Fibroblast of lung (primary cell): ENCODE data around the gene SRRD. TPM values are rescaled to one million over a fixed set of nuclear protein-coding genes. Genes with fewer than 3 reads are reported as not detected.

Experiments
- DNase-seq, 2 donors: peaks; one replicate each; pipeline versions ENCODE4 v3.0.0 to v3.0.0-alpha.2; 2010; ENCODE audit warnings: low read depth in 2 of 2
- H2AFZ ChIP-seq: 2 replicates; pipeline ENCODE4 v1.5.1; 2012; ENCODE audit warnings: low read length, control low read depth, inconsistent platforms
- H3K27ac ChIP-seq: 2 replicates; pipeline ENCODE4 v1.5.1; 2011; ENCODE audit warnings: low read length, control low read depth; ENCODE audit not compliant: insufficient read depth
- H3K27me3 ChIP-seq: 2 replicates; pipeline ENCODE4 v1.5.1; 2011; ENCODE audit warnings: mild to moderate bottlenecking, low read length; ENCODE audit not compliant: control insufficient read depth, insufficient read depth
- H3K36me3 ChIP-seq: 2 replicates; pipeline ENCODE4 v1.5.1; 2011; ENCODE audit warnings: low read length; ENCODE audit not compliant: control insufficient read depth, insufficient read depth
- H3K4me1 ChIP-seq: 2 replicates; pipeline ENCODE4 v1.5.1; 2011; ENCODE audit warnings: low read length; ENCODE audit not compliant: control insufficient read depth, insufficient read depth; ENCODE audit errors: extremely low read depth
- H3K4me2 ChIP-seq: 2 replicates; pipeline ENCODE4 v1.5.1; 2011; ENCODE audit warnings: low read length, control low read depth; ENCODE audit not compliant: insufficient read depth; ENCODE audit errors: extremely low read depth
- H3K4me3 ChIP-seq, 4 experiments: fragments of 200-600 bp in 1 of 4; sonication (generic) in 1 of 4; replicated peaks in 1 of 4; 2 replicates each; pipeline ENCODE4 v1.5.1; 2011 to 2016; ENCODE audit warnings: low read length in 4 of 4, low read depth in 3 of 4, mild to moderate bottlenecking in 3 of 4, control low read depth in 2 of 4, inconsistent platforms in 1 of 4, mixed read lengths in 1 of 4; ENCODE audit not compliant: insufficient read depth in 1 of 4; ENCODE audit errors: control extremely low read depth in 1 of 4
- H3K79me2 ChIP-seq: 2 replicates; pipeline ENCODE4 v1.5.1; 2012; ENCODE audit warnings: mild to moderate bottlenecking, low read length, inconsistent platforms; ENCODE audit not compliant: control insufficient read depth, insufficient read depth
- H3K9ac ChIP-seq: 2 replicates; pipeline ENCODE4 v1.5.1; 2011; ENCODE audit warnings: mild to moderate bottlenecking, low read length, control low read depth; ENCODE audit not compliant: insufficient read depth
- H3K9me3 ChIP-seq: 2 replicates; pipeline ENCODE4 v1.5.1; 2012; ENCODE audit warnings: low read depth, low read length; ENCODE audit not compliant: control insufficient read depth, insufficient read depth
- H4K20me1 ChIP-seq: 2 replicates; pipeline ENCODE4 v1.5.1; 2011; ENCODE audit warnings: low read length; ENCODE audit not compliant: control insufficient read depth, insufficient read depth; ENCODE audit errors: extremely low read depth
- CTCF ChIP-seq, 2 donors: IDR thresholded peaks in 1 of 2; conservative IDR thresholded peaks in 1 of 2; 1 replicate in 1 of 2; 2 replicates in 1 of 2; pipeline ENCODE4 v1.5.1; 2011 to 2012; ENCODE audit warnings: low read length in 2 of 2, control low read depth in 1 of 2, inconsistent platforms in 1 of 2, low read depth in 1 of 2, mild to moderate bottlenecking in 1 of 2
- EZH2 ChIP-seq: IDR thresholded peaks from 2 replicates; pipeline ENCODE4 v1.5.1; 2012; ENCODE audit warnings: low read length, control low read depth, mild to moderate bottlenecking; ENCODE audit errors: missing control alignments
- polyA plus RNA-seq, 2 donors: library from polyadenylated mRNA; depleted of rRNA in 1 of 2; stranded (reverse) in 1 of 2; unstranded in 1 of 2; fragments of >200 nt; gene quantifications; 2 replicates each; pipeline ENCODE4 v1.2.1, GENCODE V29; 2011 to 2012; ENCODE audit warnings: missing spikeins in 1 of 2
- total RNA-seq: library from RNA; depleted of rRNA; stranded (reverse); fragments of >200 nt; gene quantifications from 2 replicates; pipeline ENCODE4 v1.2.1, GENCODE V29; 2014

SRRD gene
- total and polyA plus RNA-seq, 2 donors (not counting 1 experiment from before 2014, with no cell fraction given) = 7.9 to 30.0 TPM

GRCh38 chr22:26450453-26451185, 33.1 kb upstream of the SRRD start:
- no peak overlapping the region for H3K4me3 ChIP-seq
- peaks cover 5% of the 10 kb centered on the region for H3K36me3 ChIP-seq
- H3K79me2 ChIP-seq = no peaks in the 10 kb centered on the region
- no peak overlapping the region for H2AFZ ChIP-seq
- no peak for DNase-seq
- H3K4me1 ChIP-seq = no peaks in the 10 kb centered on the region
- H3K27ac ChIP-seq = no peak overlapping the region
- no peak for TF ChIP-seq CTCF (conservative IDR thresholded peaks at IDR 0.05 in 1 of 2, IDR thresholded peaks at IDR 0.05 in 1 of 2; ENCODE audit: low read depth in 1 of 2, low read length in 2 of 2)
- TF ChIP-seq EZH2 = no peak
- no peak overlapping the region for H3K9ac ChIP-seq
- H3K4me2 ChIP-seq = no peak overlapping the region
- no peaks in the 10 kb centered on the region for H4K20me1 ChIP-seq
- no peaks in the 10 kb centered on the region for H3K9me3 ChIP-seq
- H3K27me3 ChIP-seq = no peaks in the 10 kb centered on the region

GRCh38 chr22:26452236-26453016, 31.3 kb upstream of the SRRD start:
- H3K9ac ChIP-seq = no peak overlapping the region
- no peaks in the 10 kb centered on the region for H3K4me1 ChIP-seq
- no peak for TF ChIP-seq EZH2
- TF ChIP-seq CTCF (conservative IDR thresholded peaks at IDR 0.05 in 1 of 2, IDR thresholded peaks at IDR 0.05 in 1 of 2; ENCODE audit: low read depth in 1 of 2, low read length in 2 of 2) = no peak
- H4K20me1 ChIP-seq = no peaks in the 10 kb centered on the region
- no peaks in the 10 kb centered on the region for H3K9me3 ChIP-seq
- H3K27ac ChIP-seq = no peak overlapping the region
- H3K4me3 ChIP-seq = no peak overlapping the region
- peaks cover 5% of the 10 kb centered on the region for H3K36me3 ChIP-seq
- no peaks in the 10 kb centered on the region for H3K27me3 ChIP-seq
- no peaks in the 10 kb centered on the region for H3K79me2 ChIP-seq
- no peak overlapping the region for H2AFZ ChIP-seq
- no peak for DNase-seq
- H3K4me2 ChIP-seq = no peak overlapping the region

- TF ChIP-seq EZH2 (no peak), CTCF (conservative IDR thresholded peaks at IDR 0.05 in 1 of 2, IDR thresholded peaks at IDR 0.05 in 1 of 2; ENCODE audit: low read depth in 1 of 2, low read length in 2 of 2) (no peak)
- no peak overlapping the region for H3K9ac ChIP-seq
- DNase-seq = no peak
- no peaks in the 10 kb centered on the region for H4K20me1 ChIP-seq
- H3K36me3 ChIP-seq = peaks cover 7% of the 10 kb centered on the region
- no peak overlapping the region for H3K4me3 ChIP-seq
- no peaks in the 10 kb centered on the region for H3K4me1 ChIP-seq
- no peaks in the 10 kb centered on the region for H3K27me3 ChIP-seq
- H3K9me3 ChIP-seq = no peaks in the 10 kb centered on the region
- H3K27ac ChIP-seq = no peak overlapping the region
- no peaks in the 10 kb centered on the region for H3K79me2 ChIP-seq
- no peak overlapping the region for H2AFZ ChIP-seq
- no peak overlapping the region for H3K4me2 ChIP-seq
Measured at GRCh38 chr22:26453216-26453615, 30.5 kb upstream of the SRRD start.
